Parathyroid adenoma (tissue), 2 donors: Measurements from ENCODE around the gene GALNT16.

ENCODE experiments used
- H2AFZ ChIP-seq: fragments of 300-600 bp; sonication (generic); one replicate; pipeline ENCODE4 v1.7.0; 2017; ENCODE audit warnings: antibody characterized with exemption, mild to moderate bottlenecking
- H3K27ac ChIP-seq: fragments of 300-600 bp; sonication (generic); one replicate; pipeline ENCODE4 v1.7.0; 2017
- H3K27me3 ChIP-seq: fragments of 300-600 bp; sonication (generic); one replicate; pipeline ENCODE4 v1.7.0; 2017; ENCODE audit warnings: low read length; ENCODE audit not compliant: control insufficient read depth, insufficient read depth
- H3K36me3 ChIP-seq: fragments of 300-600 bp; sonication (generic); one replicate; pipeline ENCODE4 v1.7.0; 2017; ENCODE audit warnings: low read length; ENCODE audit not compliant: control insufficient read depth, insufficient read depth
- H3K4me1 ChIP-seq: fragments of 300-600 bp; sonication (generic); one replicate; pipeline ENCODE4 v1.7.0; 2017; ENCODE audit warnings: control low read depth
- H3K4me2 ChIP-seq: fragments of 300-600 bp; sonication (generic); one replicate; pipeline ENCODE4 v1.7.0; 2017; ENCODE audit warnings: low read length
- H3K4me3 ChIP-seq: fragments of 300-600 bp; sonication (generic); one replicate; pipeline ENCODE4 v1.7.0; 2017; ENCODE audit warnings: low read depth, low read length
- H3K79me2 ChIP-seq: fragments of 300-600 bp; sonication (generic); one replicate; pipeline ENCODE4 v1.7.0; 2017; ENCODE audit warnings: control low read depth
- H3K9ac ChIP-seq: fragments of 300-600 bp; sonication (generic); one replicate; pipeline ENCODE4 v1.7.0; 2017; ENCODE audit warnings: mild to moderate bottlenecking
- H3K9me3 ChIP-seq: fragments of 300-600 bp; sonication (generic); one replicate; pipeline ENCODE4 v1.7.0; 2017; ENCODE audit warnings: low read length; ENCODE audit not compliant: control insufficient read depth
- CTCF ChIP-seq: fragments of 300-600 bp; sonication (generic); IDR thresholded peaks from one replicate; pipeline ENCODE4 v1.7.0; 2017; ENCODE audit warnings: antibody characterized with exemption, mild to moderate bottlenecking
- donor health status: primary hyperparathyroidism.

Gene GALNT16

GRCh38 chr14:69373104-69373503, 113.1 kb downstream of the GALNT16 start:
- Histone ChIP-seq H3K9ac (no peak overlapping the region), H3K79me2 (no peaks in the 10 kb centered on the region), H3K27ac (no peak overlapping the region), H3K36me3 (no peaks in the 10 kb centered on the region), H3K4me1 (peaks cover 2% of the 10 kb centered on the region), H3K4me2 (no peak overlapping the region), H3K27me3 (no peaks in the 10 kb centered on the region), H3K9me3 (no peaks in the 10 kb centered on the region), H3K4me3 (no peak overlapping the region), H2AFZ (no peak overlapping the region)
- no peak for TF ChIP-seq CTCF

- Histone ChIP-seq H3K9ac (no peak overlapping the region), H2AFZ (no peak overlapping the region), H3K4me1 (peaks cover 2% of the 10 kb centered on the region), H3K27ac (no peak overlapping the region), H3K4me3 (no peak overlapping the region), H3K9me3 (no peaks in the 10 kb centered on the region), H3K4me2 (no peak overlapping the region), H3K27me3 (no peaks in the 10 kb centered on the region), H3K79me2 (no peaks in the 10 kb centered on the region), H3K36me3 (no peaks in the 10 kb centered on the region)
- no peak for TF ChIP-seq CTCF
Measured at GRCh38 chr14:69374235-69374634, 114.3 kb downstream of the GALNT16 start.

- H3K36me3 ChIP-seq = no peaks in the 10 kb centered on the region
- no peak overlapping the region for H3K4me3 ChIP-seq
- TF ChIP-seq CTCF = no peak
- H3K4me2 ChIP-seq = no peak overlapping the region
- no peak overlapping the region for H2AFZ ChIP-seq
- peaks cover 2% of the 10 kb centered on the region for H3K4me1 ChIP-seq
- no peaks in the 10 kb centered on the region for H3K9me3 ChIP-seq
- no peak overlapping the region for H3K9ac ChIP-seq
- no peaks in the 10 kb centered on the region for H3K79me2 ChIP-seq
- H3K27ac ChIP-seq = no peak overlapping the region
- no peaks in the 10 kb centered on the region for H3K27me3 ChIP-seq
Measured at GRCh38 chr14:69375182-69375581, 115.2 kb downstream of the GALNT16 start.

GRCh38 chr14:69375722-69376121, 115.8 kb downstream of the GALNT16 start:
- Histone ChIP-seq H3K9ac (no peak overlapping the region), H3K36me3 (no peaks in the 10 kb centered on the region), H3K79me2 (no peaks in the 10 kb centered on the region), H3K4me2 (no peak overlapping the region), H3K9me3 (no peaks in the 10 kb centered on the region), H3K4me1 (peaks cover 2% of the 10 kb centered on the region), H3K27ac (no peak overlapping the region), H2AFZ (no peak overlapping the region), H3K27me3 (no peaks in the 10 kb centered on the region), H3K4me3 (no peak overlapping the region)
- no peak for TF ChIP-seq CTCF

GRCh38 chr14:69376439-69376838, 116.5 kb downstream of the GALNT16 start:
- H3K9me3 ChIP-seq = no peaks in the 10 kb centered on the region
- H3K79me2 ChIP-seq = peaks cover 1% of the 10 kb centered on the region
- H3K4me3 ChIP-seq = no peak overlapping the region
- peaks cover 2% of the 10 kb centered on the region for H3K4me1 ChIP-seq
- H3K36me3 ChIP-seq = no peaks in the 10 kb centered on the region
- no peak for TF ChIP-seq CTCF
- H3K27ac ChIP-seq = no peak overlapping the region
- H2AFZ ChIP-seq = no peak overlapping the region
- no peaks in the 10 kb centered on the region for H3K27me3 ChIP-seq
- H3K4me2 ChIP-seq = no peak overlapping the region
- H3K9ac ChIP-seq = no peak overlapping the region
